T-cell (primary cell): ENCODE measurements around the gene DIS3L2. TPM values are rescaled to one million over a fixed set of nuclear protein-coding genes. Genes with fewer than 3 reads are reported as not detected.

Experiments
- ATAC-seq, 4 experiments: fragments of 200-7000 bp in 3 of 4; fragments of 150-1000 bp in 1 of 4; cut with Tn5 transposase; replicated peaks in 1 of 4; 1 replicate in 3 of 4; 2 replicates in 1 of 4; pipeline ENCODE4 v1.10.0; 2021; ENCODE audit warnings: moderate library complexity in 3 of 4, mild to moderate bottlenecking in 2 of 4, moderate number of reproducible peaks in 1 of 4
- CTCF ChIA-PET, 2 donors: fragments of 300-600 bp; sonication (Branson Sonifier 250); formaldehyde crosslinking; loops; one replicate each; lab custom pipeline; 2022; ENCODE audit warnings: antibody characterized with exemption in 2 of 2; lab: Charles Lee
- POLR2A ChIA-PET, 2 donors: fragments of 300-600 bp; sonication (Branson Sonifier 250); formaldehyde crosslinking; loops; one replicate each; lab custom pipeline; 2022; ENCODE audit warnings: antibody characterized with exemption in 2 of 2; lab: Charles Lee
- DNase-seq, 35 experiments: peaks; one replicate each; pipeline versions ENCODE4 v3.0.0 to v3.0.0-alpha.2; 2013 to 2023
- H3K27ac ChIP-seq: one replicate; pipeline ENCODE4 v1.5.1; 2013; ENCODE audit warnings: low read length
- H3K27me3 ChIP-seq, 2 experiments: replicated peaks in 1 of 2; 1 replicate in 1 of 2; 2 replicates in 1 of 2; pipeline versions ENCODE4 v1.6.1 to v1.7.0; 2013; ENCODE audit warnings: low read length in 1 of 2, mixed read lengths in 1 of 2; ENCODE audit not compliant: control insufficient read depth in 2 of 2, insufficient read depth in 2 of 2; ENCODE audit errors: extremely low read depth in 1 of 2
- H3K36me3 ChIP-seq, 2 donors: 1 replicate in 1 of 2; 2 replicates in 1 of 2; pipeline versions ENCODE4 v1.6.1 to v1.7.0; 2013; ENCODE audit warnings: low read length in 1 of 2; ENCODE audit not compliant: control insufficient read depth in 2 of 2, insufficient read depth in 1 of 2; ENCODE audit errors: extremely low read depth in 1 of 2
- H3K4me1 ChIP-seq, 2 experiments: 1 replicate in 1 of 2; 2 replicates in 1 of 2; pipeline versions ENCODE4 v1.6.1 to v1.7.0; 2013; ENCODE audit warnings: low read length in 2 of 2, mixed read lengths in 1 of 2; ENCODE audit not compliant: insufficient read depth in 2 of 2, control insufficient read depth in 1 of 2; ENCODE audit errors: extremely low read depth in 1 of 2
- H3K4me3 ChIP-seq, 2 donors: 1 replicate in 1 of 2; 2 replicates in 1 of 2; pipeline versions ENCODE4 v1.5.1 to v1.7.0; 2013; ENCODE audit warnings: mild to moderate bottlenecking in 2 of 2, low read length in 1 of 2, moderate library complexity in 1 of 2; ENCODE audit not compliant: control insufficient read depth in 1 of 2; ENCODE audit errors: extremely low read depth in 1 of 2
- H3K9me3 ChIP-seq: 2 replicates; pipeline ENCODE4 v1.7.0; 2013
- H3K27ac Mint-ChIP-seq, 2 donors: one replicate each; pipeline ENCODE4 v1.8.0; 2020 to 2021; ENCODE audit warnings: mild to moderate bottlenecking in 2 of 2, mixed read lengths in 2 of 2
- H3K27me3 Mint-ChIP-seq, 2 donors: one replicate each; pipeline ENCODE4 v1.8.0; 2021 to 2022; ENCODE audit warnings: mixed read lengths in 2 of 2
- H3K36me3 Mint-ChIP-seq: one replicate; pipeline ENCODE4 v1.8.0; 2021; ENCODE audit warnings: mixed read lengths
- H3K4me1 Mint-ChIP-seq, 3 donors: one replicate each; pipeline ENCODE4 v1.8.0; 2020 to 2022; ENCODE audit warnings: mixed read lengths in 3 of 3, mild to moderate bottlenecking in 1 of 3
- H3K4me3 Mint-ChIP-seq, 3 donors: one replicate each; pipeline ENCODE4 v1.8.0; 2020 to 2022; ENCODE audit warnings: mild to moderate bottlenecking in 3 of 3, mixed read lengths in 3 of 3, moderate library complexity in 3 of 3
- H3K9me3 Mint-ChIP-seq, 3 donors: one replicate each; pipeline ENCODE4 v1.8.0; 2020 to 2022; ENCODE audit warnings: mixed read lengths in 3 of 3
- WGBS: methylation state at CpG from one replicate; pipeline ENCODE4 v1.1.5; 2013; ENCODE audit warnings: missing lambda C conversion rate; ENCODE audit not compliant: insufficient coverage; 5-methylcytosine and 5-hydroxymethylcytosine counted together
- total RNA-seq, 35 experiments: library from RNA in 6 of 35; stranded (reverse) in 6 of 35; fragments of 120-200 nt in 1 of 35; gene quantifications; one replicate each; pipeline versions ENCODE4 v1.2.1 to v1.2.4 and lab custom pipeline; 2013 to 2026

The DIS3L2 gene
- total RNA-seq, 5 donors from 2014 or later (not counting 1 experiment from before 2014, with no cell fraction given), result 55.0 to 70.9 (median 61.4) TPM

DNA sequence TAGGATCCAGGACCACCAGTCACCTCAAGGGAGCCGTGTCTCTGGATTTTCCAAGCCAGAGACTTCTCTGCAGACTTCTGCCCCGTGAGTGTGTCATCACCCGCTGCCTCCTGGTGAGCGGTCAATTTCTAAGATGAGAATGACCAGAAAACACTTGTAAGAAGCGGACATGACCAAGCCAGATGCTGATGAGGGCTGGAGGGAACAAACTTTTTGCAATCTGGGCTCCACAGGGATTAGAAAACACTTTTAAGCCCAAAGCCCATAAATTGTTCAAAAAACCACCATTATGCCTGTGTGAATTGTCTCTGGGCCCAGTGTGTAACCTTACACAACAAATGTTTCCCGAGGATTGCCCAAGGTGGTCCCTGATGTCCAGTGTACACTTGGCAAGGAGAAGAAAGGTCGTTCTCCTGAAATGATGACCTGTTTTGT is 30.0 kb upstream of the DIS3L2 start:
- ChIA-PET CTCF (interaction anchor here in 1 of 2 donors (0.6 kb wide), 1 partner anchor 404 kb away, joined by 4 read pairs; no protein-coding TSS in a partner anchor), POLR2A (interaction anchor here in 1 of 2 donors (0.6 kb wide), 1 partner anchor 208 kb away, joined by 3 read pairs; no protein-coding TSS in a partner anchor)
- no peaks in the 10 kb centered on the region for H3K9me3 Mint-ChIP-seq
- DNase-seq (no peak), ATAC-seq (no peak)
- H3K36me3 ChIP-seq, result no peaks in the 10 kb centered on the region
- H3K4me1 Mint-ChIP-seq, result peaks cover 5 to 15% (median 10%) of the 10 kb centered on the region in 3 donors
- H3K27ac Mint-ChIP-seq, result no peak overlapping the region
- H3K9me3 ChIP-seq, result no peaks in the 10 kb centered on the region
- H3K27me3 ChIP-seq, result peaks cover 0 to 40% of the 10 kb centered on the region in 2 experiments
- no peaks in the 10 kb centered on the region for H3K36me3 Mint-ChIP-seq
- H3K27ac ChIP-seq, result no peak overlapping the region
- peaks cover 0 to 8% of the 10 kb centered on the region in 2 experiments for H3K4me1 ChIP-seq
- H3K27me3 Mint-ChIP-seq, result peaks cover 22 to 34% of the 10 kb centered on the region in 2 donors
- H3K4me3 ChIP-seq, result no peak overlapping the region
- WGBS, result 59% methylated on average over 3 of the region's 7 CpGs
- H3K4me3 Mint-ChIP-seq, result no peak overlapping the region

DNA sequence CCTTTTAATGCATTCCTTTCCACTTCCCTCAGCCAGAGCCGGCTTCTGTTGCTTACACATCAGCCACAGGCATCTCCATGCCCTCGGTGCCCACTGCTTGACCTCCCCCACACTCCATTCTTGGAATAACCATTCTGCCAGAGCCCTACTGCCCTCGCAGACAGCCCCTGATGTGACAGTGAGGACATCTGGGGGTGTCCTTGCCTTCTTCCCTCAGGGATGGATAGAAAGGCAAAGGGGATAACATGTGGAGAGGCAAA is 28.9 kb upstream of the DIS3L2 start:
- peaks cover 0 to 3% (median 0%) of the 10 kb centered on the region in 3 donors for H3K4me1 Mint-ChIP-seq
- no peak overlapping the region for H3K4me3 ChIP-seq
- H3K27me3 Mint-ChIP-seq, result peaks cover 13 to 23% of the 10 kb centered on the region in 2 donors
- ChIA-PET CTCF (no interaction called here), POLR2A (no interaction called here)
- H3K36me3 Mint-ChIP-seq, result no peaks in the 10 kb centered on the region
- no peak overlapping the region for H3K27ac ChIP-seq
- no peaks in the 10 kb centered on the region for H3K4me1 ChIP-seq
- 60% methylated on average over 1 of the region's 3 CpGs for WGBS
- no peaks in the 10 kb centered on the region for H3K9me3 ChIP-seq
- no peak overlapping the region for H3K4me3 Mint-ChIP-seq
- DNase-seq, result no peak
- no peak for ATAC-seq
- H3K9me3 Mint-ChIP-seq, result no peaks in the 10 kb centered on the region
- H3K36me3 ChIP-seq, result no peaks in the 10 kb centered on the region
- no peak overlapping the region for H3K27ac Mint-ChIP-seq
- H3K27me3 ChIP-seq, result peaks cover 0 to 29% of the 10 kb centered on the region in 2 experiments

DNA sequence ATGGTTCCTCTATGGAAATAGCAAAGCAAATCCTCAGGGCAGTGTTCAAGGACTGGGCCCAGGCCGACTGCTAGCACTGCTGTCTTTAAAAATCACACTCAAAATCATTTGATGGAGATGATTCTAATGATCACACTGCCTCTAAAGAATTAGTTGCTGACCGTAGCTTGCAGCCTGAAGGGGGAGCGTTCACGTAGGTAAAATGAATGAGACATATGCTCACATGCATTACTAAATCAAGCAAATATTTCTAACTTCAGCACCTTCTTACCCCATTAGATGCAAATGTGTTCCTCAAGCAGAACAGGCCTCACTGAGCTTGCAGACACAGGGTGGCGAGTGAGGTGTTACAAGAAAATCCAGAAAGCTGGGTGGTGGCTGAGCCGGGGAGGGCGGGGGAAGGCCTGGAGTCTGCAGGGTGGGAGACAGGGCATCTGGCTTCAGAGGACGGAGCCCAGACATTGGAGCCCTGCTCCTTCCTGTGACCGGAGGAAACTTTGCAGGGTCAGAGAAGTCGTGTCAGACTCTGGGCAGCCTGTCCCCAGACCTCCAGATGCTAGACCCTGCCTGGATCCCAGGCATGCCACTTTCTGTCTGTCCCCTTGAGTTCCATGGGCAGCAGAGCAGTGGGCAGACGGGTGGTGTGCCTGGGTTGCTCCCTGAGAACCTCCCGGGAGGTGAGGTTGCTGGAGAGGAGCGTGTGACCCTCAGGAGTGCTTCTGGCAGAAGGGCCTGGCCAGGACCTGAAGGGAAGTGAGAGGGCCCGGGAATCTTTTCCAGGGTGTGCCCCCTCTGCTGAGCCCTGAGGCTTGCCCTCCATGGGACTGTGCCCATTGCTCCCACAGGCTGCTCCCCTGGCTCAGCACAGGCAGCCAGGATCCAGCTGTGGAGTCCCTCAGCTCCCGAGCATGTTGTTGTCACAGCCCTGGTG is 28.3 kb upstream of the DIS3L2 start:
- Mint-ChIP-seq H3K4me3 (no peak overlapping the region), H3K27ac (no peak overlapping the region), H3K4me1 (peaks cover 0 to 1% (median 0%) of the 10 kb centered on the region in 3 donors), H3K9me3 (no peaks in the 10 kb centered on the region), H3K36me3 (no peaks in the 10 kb centered on the region), H3K27me3 (peaks cover 7 to 18% of the 10 kb centered on the region in 2 donors)
- 82% methylated on average over 10 of the region's 15 CpGs for WGBS
- Histone ChIP-seq H3K27me3 (peaks cover 0 to 26% of the 10 kb centered on the region in 2 experiments), H3K27ac (no peak overlapping the region), H3K4me3 (no peak overlapping the region), H3K36me3 (no peaks in the 10 kb centered on the region), H3K4me1 (no peaks in the 10 kb centered on the region), H3K9me3 (no peaks in the 10 kb centered on the region)
- no peak for DNase-seq
- POLR2A ChIA-PET, result no interaction called here
- ATAC-seq, result no peak
- CTCF ChIA-PET, result no interaction called here

DNA sequence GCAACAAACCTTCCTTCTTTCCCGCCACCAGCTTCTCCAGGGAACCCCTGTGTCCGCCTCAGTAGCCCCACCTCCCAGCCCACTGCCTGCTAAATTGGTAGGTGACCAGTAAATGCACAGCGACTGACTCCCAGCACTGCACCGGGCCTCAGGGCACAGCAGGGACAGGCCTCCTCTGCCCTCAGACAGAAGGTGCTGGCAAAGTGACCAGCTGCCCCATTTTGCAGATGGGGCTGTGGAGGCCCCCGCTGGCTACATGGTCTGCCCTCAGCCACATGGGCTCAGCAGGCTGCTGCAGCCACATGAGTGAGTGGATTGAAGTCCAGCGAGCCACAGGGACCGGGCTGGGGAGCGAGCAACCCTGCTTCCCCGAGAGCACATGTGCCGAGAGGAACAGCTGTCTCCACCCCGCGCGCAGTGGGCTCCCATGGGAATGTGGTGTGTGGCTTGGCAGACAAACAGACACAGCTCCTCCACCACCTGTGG is 27.6 kb upstream of the DIS3L2 start:
- no peak for DNase-seq
- ChIA-PET POLR2A (no interaction called here), CTCF (no interaction called here)
- no peak for ATAC-seq
- H3K36me3 ChIP-seq, result no peaks in the 10 kb centered on the region
- Mint-ChIP-seq H3K27me3 (peaks cover 5 to 11% of the 10 kb centered on the region in 2 donors), H3K27ac (no peak overlapping the region), H3K36me3 (no peaks in the 10 kb centered on the region), H3K9me3 (no peaks in the 10 kb centered on the region), H3K4me1 (no peaks in the 10 kb centered on the region), H3K4me3 (no peak overlapping the region)
- H3K4me1 ChIP-seq, result no peaks in the 10 kb centered on the region
- H3K4me3 ChIP-seq, result no peak overlapping the region
- peaks cover 0 to 20% of the 10 kb centered on the region in 2 experiments for H3K27me3 ChIP-seq
- no peak overlapping the region for H3K27ac ChIP-seq
- no peaks in the 10 kb centered on the region for H3K9me3 ChIP-seq
- 81% methylated on average over 8 of the region's 13 CpGs for WGBS

DNA sequence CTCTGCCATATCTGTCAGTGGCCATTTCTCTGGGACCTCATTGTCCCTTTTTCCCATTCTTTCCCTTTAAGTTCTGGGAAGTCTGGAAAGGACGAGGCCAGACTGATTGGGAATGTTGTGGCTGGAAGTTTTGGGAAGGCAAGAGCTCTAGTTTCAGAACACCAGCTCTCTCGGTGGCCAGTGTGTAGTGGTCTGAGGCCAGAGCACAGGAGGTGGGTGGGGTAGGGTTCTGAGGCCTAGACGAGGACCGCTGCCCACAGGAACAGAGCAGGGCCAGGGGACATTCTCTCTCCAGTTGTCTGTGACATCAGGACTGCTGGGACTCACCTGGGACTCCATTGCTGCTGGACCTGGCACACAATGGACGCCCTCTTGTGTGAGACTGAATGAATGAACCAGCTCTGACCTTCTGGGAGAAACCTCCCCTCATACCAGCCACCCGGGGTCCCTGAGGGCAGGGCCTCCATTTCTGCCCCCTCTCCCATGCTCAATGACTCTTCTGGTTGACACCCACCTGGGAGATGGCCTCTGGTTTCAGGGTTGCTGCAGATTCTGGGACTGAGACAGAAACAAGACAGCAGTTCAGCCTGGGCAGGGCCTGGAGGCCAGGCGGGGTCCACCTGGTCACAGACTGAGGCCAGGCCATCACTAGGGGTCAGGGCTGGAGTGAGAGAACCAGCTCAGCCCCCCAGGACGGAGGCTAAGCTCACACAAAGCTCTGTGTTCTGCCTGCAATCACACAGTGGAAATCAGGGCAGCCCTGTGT is 26.9 kb upstream of the DIS3L2 start:
- no peak for ATAC-seq
- POLR2A ChIA-PET, result interaction anchor here in 1 of 2 donors (0.6 kb wide), 1 partner anchor 67 kb away, joined by 9 read pairs; no protein-coding TSS in a partner anchor
- H3K27ac ChIP-seq, result no peak overlapping the region
- H3K36me3 ChIP-seq, result no peaks in the 10 kb centered on the region
- no peaks in the 10 kb centered on the region for H3K4me1 ChIP-seq
- peaks cover 0 to 7% of the 10 kb centered on the region in 2 donors for H3K27me3 Mint-ChIP-seq
- H3K4me3 Mint-ChIP-seq, result no peak overlapping the region
- H3K36me3 Mint-ChIP-seq, result no peaks in the 10 kb centered on the region
- no peaks in the 10 kb centered on the region for H3K9me3 Mint-ChIP-seq
- H3K27ac Mint-ChIP-seq, result no peak overlapping the region
- 66% methylated on average over 6 of the region's 8 CpGs for WGBS
- DNase-seq, result no peak
- no peaks in the 10 kb centered on the region for H3K4me1 Mint-ChIP-seq
- H3K4me3 ChIP-seq, result no peak overlapping the region
- peaks cover 0 to 14% of the 10 kb centered on the region in 2 experiments for H3K27me3 ChIP-seq
- CTCF ChIA-PET, result interaction anchor here in 1 of 2 donors (0.6 kb wide), 1 partner anchor 308 kb away, joined by 3 read pairs; no protein-coding TSS in a partner anchor
- H3K9me3 ChIP-seq, result no peaks in the 10 kb centered on the region

DNA sequence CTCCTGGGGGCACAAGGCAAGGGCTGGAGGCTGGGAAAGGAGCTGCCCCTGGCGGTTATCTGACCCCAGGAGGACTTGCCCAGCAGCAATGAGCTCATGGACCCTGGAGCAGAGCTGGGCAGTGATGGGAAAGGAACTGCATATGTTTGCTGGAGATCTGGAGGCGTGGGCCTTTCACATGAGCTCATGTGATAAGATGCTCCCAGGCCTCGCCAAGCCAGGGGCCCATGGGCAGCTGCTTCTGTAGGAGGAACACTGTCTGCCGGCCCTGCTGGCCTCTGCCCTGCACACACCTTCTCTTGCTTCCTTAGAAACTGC is 26.3 kb upstream of the DIS3L2 start:
- DNase-seq (no peak), ATAC-seq (no peak)
- no peaks in the 10 kb centered on the region for H3K4me1 ChIP-seq
- peaks cover 0 to 8% of the 10 kb centered on the region in 2 experiments for H3K27me3 ChIP-seq
- no peaks in the 10 kb centered on the region for H3K9me3 ChIP-seq
- no peaks in the 10 kb centered on the region for H3K4me1 Mint-ChIP-seq
- H3K36me3 ChIP-seq, result no peaks in the 10 kb centered on the region
- H3K36me3 Mint-ChIP-seq, result no peaks in the 10 kb centered on the region
- H3K4me3 ChIP-seq, result no peak overlapping the region
- peaks cover 0 to 7% of the 10 kb centered on the region in 2 donors for H3K27me3 Mint-ChIP-seq
- H3K27ac Mint-ChIP-seq, result no peak overlapping the region
- H3K4me3 Mint-ChIP-seq, result no peak overlapping the region
- CTCF ChIA-PET, result interaction anchor here in 1 of 2 donors (0.6 kb wide), 1 partner anchor 309 kb away, joined by 3 read pairs; no protein-coding TSS in a partner anchor
- no peaks in the 10 kb centered on the region for H3K9me3 Mint-ChIP-seq
- WGBS, result 70% methylated on average over 3 of the region's 4 CpGs
- no peak overlapping the region for H3K27ac ChIP-seq
- POLR2A ChIA-PET, result interaction anchor here in 1 of 2 donors (0.6 kb wide), 1 partner anchor 66 kb away, joined by 9 read pairs; no protein-coding TSS in a partner anchor
